Measurements from ENCODE around the gene CBY3.
"Not testable (repeated sequence)": the region's sequence is repeated elsewhere in the genome, so short reads cannot be mapped to it uniquely, and the experiment has no call there.

Gene CBY3

DNA sequence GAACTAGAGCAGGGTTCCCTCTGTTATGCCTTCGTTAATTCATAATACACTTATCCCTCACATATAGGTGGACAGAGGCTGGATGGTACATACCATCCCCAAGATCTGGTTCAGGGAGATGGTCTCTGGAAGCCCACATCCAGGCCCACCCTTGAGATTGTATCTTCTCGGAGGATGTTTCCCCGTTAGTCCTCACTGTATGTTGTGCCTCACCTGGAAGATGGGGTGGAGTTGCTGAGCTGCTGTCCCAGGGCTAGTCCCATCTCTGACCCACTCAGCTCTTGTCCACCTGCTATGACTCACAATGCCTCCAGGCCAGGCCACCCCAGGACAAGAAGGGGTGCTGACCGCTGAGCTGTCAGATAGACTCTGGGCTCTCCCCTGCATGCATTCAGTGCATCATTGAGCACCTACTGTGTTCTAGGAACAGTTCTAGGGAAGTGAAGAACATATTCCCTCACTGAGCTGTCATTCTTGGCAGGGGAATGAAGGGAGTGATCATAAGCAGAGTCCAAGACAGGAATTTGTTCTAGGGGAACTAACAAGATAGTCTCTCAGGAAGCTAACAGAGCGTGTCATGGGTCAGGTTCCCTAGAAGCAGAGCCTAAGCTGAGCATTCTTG, at the start of gene CBY3:
Gene CBY3, minus strand, starts transcription at position 255 of the 622 bp plus-strand sequence. Its CDS starts 116 bp downstream, at position 139.
- no peak for FAIRE-seq
- peak; percentile 6 for DNase-seq (ENCODE audit: low spot score)

DNA sequence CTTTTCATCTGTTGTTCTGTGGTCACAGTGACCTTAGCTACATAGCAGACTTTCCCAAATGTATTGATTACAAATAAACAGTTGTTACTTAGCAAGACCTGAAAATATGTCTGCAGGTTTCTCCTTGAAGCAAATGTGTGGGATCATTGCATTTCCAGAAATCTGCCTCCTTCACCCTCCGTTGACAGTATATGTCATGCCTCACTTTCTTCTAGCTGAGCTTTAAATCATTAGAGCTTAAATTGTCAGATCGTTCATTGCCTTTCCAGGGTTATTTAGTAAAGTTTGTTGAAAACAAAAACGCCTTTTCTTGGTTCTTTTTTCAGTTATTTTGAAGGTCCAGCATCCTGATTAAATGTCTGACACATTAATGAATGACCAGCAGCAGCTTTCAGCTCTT, 49.5 kb upstream of the CBY3 start:
- no peak for FAIRE-seq
- no peak for DNase-seq (ENCODE audit: low spot score)

DNA sequence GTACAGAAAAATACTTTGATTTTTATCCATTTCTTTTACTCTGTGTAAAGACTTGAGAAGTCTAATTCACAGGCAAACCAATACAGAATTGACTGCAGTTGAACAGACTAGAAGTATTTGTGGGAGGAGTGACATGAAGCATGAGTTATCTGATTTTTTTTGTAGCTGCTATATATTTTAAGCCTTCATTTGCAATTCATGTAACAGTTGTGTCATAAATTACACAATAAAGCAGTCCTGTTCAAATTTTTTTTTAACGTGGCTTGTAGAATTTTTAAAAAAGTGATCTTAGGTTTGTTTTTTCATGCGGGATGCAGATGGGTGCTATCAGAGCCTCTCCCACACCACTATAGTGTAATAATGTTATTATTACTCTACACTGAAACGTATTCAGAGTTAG, 48.9 kb upstream of the CBY3 start:
- no peak for FAIRE-seq
- no peak for DNase-seq (ENCODE audit: low spot score)

DNA sequence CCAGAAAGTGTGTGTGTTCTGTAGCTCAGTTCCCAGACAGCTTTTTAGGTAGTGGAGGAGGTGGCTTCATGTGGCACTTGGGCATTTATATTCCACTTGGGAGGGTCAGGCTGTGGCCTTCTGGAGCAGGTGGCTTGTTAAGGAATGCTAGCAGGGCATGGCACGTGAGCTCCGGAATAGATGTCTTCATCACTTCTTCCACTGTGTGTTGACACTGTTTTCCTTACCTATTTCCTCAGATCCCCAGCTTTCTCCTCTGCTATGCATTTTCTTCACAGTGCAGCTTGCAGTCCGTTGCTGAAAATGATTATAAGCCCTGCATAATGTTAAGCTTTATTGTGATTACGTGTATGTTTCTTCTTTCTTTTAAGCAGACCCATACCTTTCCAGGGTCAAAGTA, 48.5 kb upstream of the CBY3 start:
- FAIRE-seq, result no peak
- DNase-seq (ENCODE audit: low spot score), result no peak

DNA sequence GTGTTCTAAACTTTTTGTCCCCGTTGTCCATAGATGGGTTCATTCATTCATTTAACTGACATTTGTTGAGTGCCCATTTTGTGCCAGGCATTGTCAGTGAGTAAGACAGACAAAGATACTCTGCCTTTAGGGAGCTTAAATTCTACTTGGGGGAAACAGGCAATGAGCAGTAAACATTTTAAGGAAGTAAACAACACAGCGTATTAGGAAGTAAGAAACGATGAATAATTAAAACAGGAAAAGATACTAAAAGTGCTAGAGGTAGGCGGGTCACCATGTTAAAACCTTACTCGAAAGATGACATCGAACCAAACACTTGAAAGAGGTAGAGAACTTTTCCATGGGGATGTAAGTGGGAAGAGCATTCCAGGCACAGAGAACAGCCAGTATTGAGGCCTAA, 46.3 kb upstream of the CBY3 start:
- FAIRE-seq (no peak), DNase-seq (ENCODE audit: low spot score) (no peak)

DNA sequence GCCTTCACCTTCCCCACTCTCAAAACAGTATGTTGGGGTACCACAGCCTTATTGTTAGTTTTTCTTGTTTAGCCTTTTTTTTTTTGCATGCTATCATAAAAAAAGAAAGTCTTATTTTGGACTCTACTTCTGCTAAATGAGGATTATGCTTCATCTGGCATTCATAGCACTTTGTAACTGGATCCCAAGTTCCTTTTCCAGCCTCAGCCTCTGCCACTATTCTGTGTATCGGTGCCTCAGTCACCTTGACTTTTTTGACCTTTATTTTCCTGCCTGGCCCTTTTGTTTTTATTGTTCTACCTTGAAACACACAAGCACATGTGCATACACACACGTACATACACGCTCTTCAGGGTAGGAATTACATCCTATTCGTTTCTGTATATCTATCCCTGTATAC, 43.3 kb upstream of the CBY3 start:
- FAIRE-seq, result no peak
- no peak for DNase-seq (ENCODE audit: low spot score)

DNA sequence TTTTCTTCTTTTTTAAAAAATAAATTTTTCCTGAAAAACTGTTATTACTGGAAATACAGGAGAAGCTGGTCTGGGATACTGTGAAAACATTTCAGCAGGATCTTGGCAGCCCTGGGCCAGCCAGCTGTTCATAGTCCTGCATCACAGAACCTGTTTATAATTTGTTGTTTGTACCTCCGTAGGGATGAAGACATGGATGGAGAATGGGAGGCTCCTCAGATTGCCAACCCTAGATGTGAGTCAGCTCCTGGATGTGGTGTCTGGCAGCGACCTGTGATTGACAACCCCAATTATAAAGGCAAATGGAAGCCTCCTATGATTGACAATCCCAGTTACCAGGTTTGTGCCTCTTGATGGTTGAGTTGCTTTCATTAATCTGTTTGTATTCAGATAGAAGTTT, 39.4 kb upstream of the CBY3 start:
- no peak for FAIRE-seq
- no peak for DNase-seq (ENCODE audit: low spot score)

DNA sequence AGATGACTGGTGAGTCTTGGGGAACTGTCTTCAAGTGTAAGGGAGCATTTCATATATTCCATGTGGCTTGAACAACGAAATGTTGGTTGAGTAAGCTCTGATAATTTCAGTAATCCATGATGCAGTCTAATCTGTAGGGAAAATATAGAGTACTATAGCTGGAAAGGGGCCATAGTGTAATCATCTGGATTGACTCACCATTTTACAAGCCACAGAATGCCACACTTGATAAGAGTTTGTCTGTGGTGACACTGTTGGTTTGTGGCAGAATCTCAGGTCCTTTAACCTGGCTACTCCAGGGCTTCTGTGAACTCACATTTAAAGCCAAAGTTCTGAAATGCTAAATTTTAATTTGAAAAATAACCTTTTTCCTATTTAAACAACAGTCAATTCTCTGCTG, 35.5 kb upstream of the CBY3 start:
- FAIRE-seq (peak; percentile 27), DNase-seq (ENCODE audit: low spot score) (peak; percentile 17)

DNA sequence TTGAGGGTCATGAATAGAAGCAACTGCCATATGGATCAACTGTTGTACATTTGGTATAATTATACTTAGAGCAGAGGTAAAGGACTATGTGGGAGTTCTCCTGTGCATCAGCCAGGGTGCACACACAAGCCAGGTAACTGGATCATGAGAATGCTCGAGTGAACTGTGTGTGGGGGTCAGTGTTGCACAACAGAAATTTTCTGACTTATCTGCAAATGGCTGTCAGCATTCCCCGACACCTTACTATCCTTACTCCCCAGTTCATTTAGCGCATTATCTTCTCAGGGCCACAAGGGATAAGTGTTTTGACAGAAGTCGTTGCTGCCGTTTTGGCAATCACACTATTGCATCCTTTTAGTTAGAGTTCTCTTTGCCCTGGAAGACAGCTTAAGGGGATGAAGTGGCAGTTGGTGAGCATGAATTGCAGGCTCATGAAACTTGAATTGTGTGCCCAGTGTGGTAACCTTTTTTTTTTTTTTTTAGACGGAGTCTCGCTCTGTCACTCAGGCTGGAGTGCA, 19.6 kb upstream of the CBY3 start:
- no peak for DNase-seq (ENCODE audit: low spot score)

DNA sequence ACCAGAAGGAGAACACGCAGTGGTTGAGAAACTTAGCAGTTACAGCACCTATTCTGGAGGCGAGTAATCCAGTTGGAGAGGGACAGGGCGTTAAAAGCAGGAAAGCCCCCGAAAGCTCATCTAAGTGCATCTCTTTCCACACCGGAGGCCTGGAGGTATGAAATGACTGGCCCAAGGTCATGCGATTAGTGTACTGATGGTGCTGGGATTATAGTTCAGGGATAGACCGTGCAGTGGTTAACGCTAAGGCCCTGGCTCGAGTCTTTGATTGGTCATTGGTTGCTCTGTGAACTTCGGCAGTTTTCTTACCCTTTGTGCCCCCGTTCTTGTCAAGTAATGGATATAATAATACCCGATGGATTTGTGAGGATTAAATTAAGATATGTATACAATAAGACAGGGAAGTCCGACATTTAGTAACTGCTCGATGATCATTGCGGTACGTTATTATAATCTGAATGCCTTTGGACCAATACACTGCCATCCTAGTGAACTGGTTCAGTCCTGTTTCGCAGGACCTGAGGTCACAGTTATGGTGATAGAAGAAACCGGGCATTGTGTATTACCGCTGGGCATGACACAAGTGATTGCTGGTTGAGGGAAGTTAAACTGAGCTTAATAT, 18.9 kb upstream of the CBY3 start:
- FAIRE-seq (no peak), DNase-seq (ENCODE audit: low spot score) (peak; percentile 27)

More for the DNA sequence above, 19.6 kb upstream of the CBY3 start:
- no peak for FAIRE-seq

DNA sequence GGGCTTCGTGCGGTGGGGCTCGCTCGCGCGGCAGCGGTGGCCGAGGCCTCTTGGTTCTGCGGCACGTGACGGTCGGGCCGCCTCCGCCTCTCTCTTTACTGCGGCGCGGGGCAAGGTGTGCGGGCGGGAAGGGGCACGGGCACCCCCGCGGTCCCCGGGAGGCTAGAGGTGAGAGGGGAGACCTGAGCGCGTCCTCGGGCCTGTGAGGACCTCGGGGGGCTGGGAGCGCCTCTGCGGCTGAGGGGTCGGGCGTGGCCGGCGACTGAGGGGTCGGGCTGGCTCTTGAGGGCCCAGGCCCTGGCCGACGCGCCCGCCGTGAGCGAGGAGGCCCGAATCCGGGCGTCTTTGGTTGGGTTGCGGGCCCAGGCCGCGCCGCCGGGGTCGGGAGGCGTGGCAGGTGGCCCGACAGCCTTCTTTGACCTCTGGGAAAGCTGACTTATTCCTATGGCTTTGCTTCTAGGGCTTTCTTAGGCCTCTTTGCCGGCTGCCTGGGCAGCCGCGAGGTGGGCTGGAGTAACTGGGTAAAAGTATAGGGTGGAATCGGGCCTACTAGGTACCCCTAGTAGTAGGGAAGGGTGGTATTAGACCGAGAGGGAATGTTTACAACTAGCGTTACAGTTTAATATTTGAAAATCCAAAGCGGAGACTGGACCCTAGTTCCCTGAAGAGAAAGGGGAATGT, 18.2 kb upstream of the CBY3 start, which contains the start of gene CANX:
Gene CANX, plus strand, starts transcription at position 33 of the 681 bp plus-strand sequence. CDS start 6,715 bp downstream, outside the sequence.
- DNase-seq (ENCODE audit: low spot score) (no peak), FAIRE-seq (no peak)

DNA sequence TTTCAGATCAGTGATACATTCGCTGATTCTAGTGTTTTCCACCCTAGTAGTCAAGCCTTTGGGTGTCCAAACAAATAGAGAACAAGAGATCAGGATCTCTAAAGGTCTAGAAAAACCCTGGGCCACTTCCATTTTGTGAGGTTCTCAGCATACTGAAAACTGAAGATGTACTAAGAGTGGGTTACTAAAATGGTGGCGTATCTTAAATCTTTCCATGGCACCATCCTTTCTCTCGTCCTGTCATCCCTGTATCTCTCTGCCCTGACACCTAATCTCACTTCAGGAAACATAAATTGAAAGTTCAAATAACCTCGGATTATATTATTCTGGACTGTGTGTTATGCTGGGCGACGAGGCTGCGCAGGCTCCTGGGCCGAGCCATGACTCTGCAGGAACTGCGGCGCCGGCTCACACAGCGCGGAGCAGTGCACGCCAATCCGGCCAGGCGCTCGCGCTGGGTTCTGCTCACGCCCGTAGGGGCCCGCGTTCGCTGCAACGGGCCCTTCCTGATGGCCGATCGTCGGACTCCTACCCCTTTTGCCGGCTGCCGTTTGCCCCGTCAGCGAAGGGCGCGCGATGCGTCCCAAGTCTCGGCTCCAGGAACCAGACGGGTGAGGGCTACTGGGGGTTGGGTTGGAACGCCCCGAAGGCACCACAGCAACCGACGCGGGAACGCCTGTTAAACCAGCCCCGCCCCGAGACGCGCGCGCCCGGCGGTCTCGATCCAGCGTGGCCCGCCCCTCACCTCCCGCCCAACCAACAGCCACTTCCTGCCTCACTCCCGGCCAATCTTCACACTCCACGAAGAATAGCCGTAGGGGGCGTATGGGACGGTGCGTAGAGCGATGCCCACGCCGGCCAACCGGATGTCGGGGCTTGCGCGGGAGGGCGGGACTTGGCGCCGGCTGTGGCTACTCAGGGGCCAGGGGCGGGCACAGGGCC, 17.4 kb upstream of the CBY3 start:
- peak; percentile 98 for DNase-seq (ENCODE audit: low spot score)
- peak; percentile 64 for FAIRE-seq

DNA sequence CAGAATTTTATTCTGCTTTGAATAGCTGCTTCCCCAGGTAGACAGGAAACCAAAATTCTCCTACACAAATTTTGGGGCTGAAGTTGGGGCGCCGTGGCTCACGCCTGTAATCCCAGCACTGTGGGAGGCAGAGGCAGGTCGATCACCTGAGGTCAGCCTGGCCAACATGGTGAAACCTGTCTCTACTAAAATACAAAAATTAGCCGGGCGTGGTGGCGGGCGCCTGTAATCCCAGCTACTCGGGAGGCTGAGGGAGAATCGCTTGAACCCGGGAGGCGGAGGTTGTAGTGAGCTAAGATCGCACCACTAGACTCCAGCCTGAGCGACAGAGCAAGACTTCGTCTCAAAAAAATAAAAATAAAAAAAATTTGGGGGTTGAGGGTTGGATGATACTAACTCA, 16.7 kb upstream of the CBY3 start:
- FAIRE-seq; DNase-seq (ENCODE audit: low spot score): not testable (repeated sequence)

DNA sequence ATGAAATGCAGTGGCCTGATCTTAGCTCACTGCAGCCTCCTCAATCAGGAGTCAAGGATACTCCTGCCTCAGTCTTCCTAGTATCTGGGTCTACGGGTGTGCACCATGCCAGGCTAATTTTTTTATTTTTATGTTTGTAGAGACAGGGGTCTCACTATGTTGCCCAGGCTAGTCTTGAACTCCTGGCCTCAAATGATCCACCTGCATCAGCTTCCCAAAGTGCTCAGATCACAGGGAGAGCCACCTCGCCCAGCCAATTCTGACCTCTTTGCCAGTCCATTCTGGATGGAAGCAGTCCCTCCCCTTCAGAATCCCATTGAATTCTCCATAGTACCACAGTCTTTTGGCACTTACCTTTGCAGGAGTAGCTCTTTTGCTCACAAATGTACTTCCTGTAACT, 16.3 kb upstream of the CBY3 start:
- DNase-seq (ENCODE audit: low spot score) (no peak), FAIRE-seq (no peak)

DNA sequence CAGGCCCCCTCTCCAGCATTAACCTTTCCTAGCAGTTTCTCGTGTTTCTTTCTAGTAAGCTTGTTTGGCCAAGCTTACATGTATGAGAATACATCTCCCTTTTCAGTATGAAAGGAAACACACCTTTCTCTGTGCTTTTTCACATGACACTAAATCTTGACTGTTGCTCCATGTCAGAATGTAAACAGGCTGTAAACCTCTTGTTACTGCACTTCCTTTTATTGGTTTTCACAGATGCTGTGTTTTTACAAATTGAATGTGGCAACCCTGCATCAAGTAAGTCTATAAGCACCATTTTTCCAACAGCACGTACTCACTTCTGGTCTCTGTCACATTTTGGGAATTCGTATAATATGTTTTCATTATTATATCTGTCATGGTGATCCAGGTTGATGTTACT, 15.8 kb upstream of the CBY3 start:
- FAIRE-seq (no peak), DNase-seq (ENCODE audit: low spot score) (no peak)

DNA sequence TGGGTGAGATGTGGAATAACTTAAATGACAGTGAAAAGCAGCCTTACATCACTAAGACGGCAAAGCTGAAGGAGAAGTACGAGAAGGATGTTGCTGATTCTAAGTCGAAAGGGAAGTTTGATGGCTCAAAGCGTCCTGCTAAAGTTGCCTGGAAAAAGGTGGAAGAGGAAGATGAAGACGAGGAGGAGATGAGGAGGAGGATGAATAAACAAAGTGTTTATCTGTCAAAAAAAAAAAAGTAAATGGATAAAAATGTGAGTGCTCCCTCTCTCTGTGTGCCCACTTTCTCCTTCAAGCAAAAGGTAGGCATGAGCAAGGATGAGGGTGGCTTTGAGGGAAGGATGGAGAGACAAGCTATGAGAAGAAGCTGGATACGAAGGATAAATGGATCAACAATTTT, 13.7 kb upstream of the CBY3 start:
- DNase-seq (ENCODE audit: low spot score), result no peak
- no peak for FAIRE-seq

DNA sequence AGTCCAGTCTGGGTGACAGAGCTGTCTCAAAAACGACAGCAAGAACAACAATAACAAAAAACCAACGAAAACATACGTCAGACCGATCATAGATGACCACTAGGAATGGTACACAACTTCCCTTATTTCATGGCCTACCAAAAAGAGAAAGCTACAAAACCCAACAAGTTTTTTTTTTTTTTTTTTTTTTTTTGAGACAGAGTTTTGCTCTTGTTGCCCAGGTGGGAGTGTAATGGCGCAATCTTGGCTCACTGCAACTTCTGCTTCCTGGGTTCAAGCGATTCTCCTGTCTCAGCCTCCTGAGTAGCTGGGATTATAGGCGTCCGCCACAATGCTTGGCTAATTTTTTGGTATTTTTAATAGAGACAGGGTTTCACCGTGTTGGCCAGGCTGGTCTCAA, 8.4 kb upstream of the CBY3 start:
- FAIRE-seq; DNase-seq (ENCODE audit: low spot score): not testable (repeated sequence)

DNA sequence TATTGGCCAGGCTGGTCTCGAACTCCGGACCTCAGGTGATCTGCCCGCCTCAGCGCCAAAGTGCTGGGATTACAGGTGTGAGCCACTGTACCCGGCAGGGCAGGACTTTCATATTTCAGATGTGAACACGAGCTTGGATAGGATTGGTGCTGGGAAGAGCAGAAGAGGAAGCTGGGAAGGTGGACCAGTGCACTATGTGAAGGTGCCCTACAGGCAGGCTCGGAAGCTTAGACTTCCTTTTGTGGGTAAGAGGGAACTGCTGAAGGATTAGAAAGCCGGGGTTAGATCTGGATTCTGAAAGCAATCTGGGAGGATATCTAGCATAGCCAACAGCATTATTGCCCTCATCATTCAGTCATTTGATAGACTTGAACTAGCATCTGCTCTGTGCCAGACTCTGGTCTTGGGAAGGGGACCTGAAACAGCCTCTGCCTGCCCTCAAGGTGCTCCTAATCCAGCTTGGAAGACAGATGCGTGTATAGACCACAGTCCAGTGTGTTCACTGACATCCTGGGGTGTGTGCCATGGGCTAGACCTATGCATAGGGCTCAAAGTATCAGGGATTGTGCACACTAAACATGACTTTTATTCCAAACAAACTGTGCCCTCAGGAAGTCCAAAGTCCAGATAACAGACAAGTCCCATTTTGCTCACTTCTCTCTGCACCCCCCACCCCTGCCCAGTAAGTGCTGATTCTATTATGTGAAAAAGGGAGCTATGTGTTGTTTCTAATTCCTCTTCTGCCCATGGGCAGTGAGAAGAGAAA, 637 bp downstream of the CBY3 start:
- no peak for DNase-seq (ENCODE audit: low spot score)
- FAIRE-seq, result no peak

DNA sequence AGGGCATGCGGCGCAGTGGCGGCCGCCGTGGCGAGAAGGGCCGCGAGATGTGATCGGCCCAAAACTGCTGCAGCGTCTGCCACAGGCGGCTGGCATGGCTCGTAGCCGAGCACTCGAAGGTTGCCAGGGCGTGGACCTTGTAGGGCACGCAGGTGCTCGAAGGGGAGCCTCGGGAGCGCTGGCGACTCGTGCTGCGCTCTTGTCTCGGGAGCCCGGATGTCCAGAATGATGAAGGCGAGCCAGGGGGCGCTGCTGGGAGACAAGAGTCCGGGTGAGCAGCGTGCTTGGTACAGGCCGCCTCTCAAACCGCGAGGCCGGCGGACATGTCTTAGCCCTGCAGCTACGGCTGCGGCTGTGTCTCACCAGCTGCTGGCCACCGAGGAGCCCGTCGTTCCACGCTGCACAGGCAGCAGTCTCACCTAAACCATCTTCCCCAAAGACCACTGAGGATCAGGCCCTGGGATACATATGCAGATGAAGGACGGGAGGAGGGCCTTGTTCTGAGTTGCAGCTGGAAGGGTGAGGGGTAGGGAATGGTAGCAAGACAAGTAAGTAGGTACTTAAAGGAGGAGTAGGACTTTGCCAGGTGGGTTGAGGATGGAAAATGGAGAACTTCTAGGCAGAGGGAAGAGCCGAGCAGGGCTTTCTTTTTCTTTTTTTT, 1.7 kb downstream of the CBY3 start:
- DNase-seq (ENCODE audit: low spot score), result no peak
- no peak for FAIRE-seq
